Endothelial cell (in vitro differentiated cells): ENCODE measurements around the gene COBL. TPM values are rescaled to one million over a fixed set of nuclear protein-coding genes. Genes with fewer than 3 reads are reported as not detected.

Source experiments
- DNase-seq: peaks from one replicate; pipeline ENCODE4 v3.0.0; 2021; ENCODE audit warnings: low spot score
- H3K27ac Mint-ChIP-seq: one replicate; pipeline ENCODE4 v1.8.0; 2021; ENCODE audit warnings: mixed read lengths, inconsistent platforms; ENCODE audit not compliant: unreplicated experiment
- H3K27me3 Mint-ChIP-seq: one replicate; pipeline ENCODE4 v1.8.0; 2021; ENCODE audit warnings: mild to moderate bottlenecking, moderate library complexity, mixed read lengths, inconsistent platforms; ENCODE audit not compliant: unreplicated experiment
- H3K36me3 Mint-ChIP-seq: one replicate; pipeline ENCODE4 v1.8.0; 2021; ENCODE audit warnings: mild to moderate bottlenecking, low read depth, mixed read lengths, inconsistent platforms; ENCODE audit not compliant: unreplicated experiment
- H3K4me1 Mint-ChIP-seq: one replicate; pipeline ENCODE4 v1.8.0; 2021; ENCODE audit warnings: mild to moderate bottlenecking, mixed read lengths, inconsistent platforms; ENCODE audit not compliant: unreplicated experiment
- H3K4me3 Mint-ChIP-seq: one replicate; pipeline ENCODE4 v1.8.0; 2021; ENCODE audit warnings: mild to moderate bottlenecking, mixed read lengths, inconsistent platforms; ENCODE audit not compliant: unreplicated experiment
- H3K9me3 Mint-ChIP-seq: one replicate; pipeline ENCODE4 v1.8.0; 2021; ENCODE audit warnings: mixed read lengths, inconsistent platforms; ENCODE audit not compliant: unreplicated experiment
- total RNA-seq: library from RNA; stranded (reverse); fragmentation: NEBNext Ultra II Directional; extraction: Animal tissue kit (Norgen Biotek cat#: 25700); gene quantifications from one replicate; pipeline ENCODE4 v1.2.1, GENCODE V29; 2021; ENCODE audit not compliant: unreplicated experiment
- TF ChIP-seq, protein P1 (sequence below): fragments of 200-600 bp; sonication (generic); IDR thresholded peaks from one replicate; pipeline ENCODE4 v1.5.0; 2021; ENCODE audit warnings: antibody characterized with exemption; ENCODE audit not compliant: unreplicated experiment

COBL gene
- total RNA-seq, 1 donor from 2014 or later = 1.8 TPM

DNA sequence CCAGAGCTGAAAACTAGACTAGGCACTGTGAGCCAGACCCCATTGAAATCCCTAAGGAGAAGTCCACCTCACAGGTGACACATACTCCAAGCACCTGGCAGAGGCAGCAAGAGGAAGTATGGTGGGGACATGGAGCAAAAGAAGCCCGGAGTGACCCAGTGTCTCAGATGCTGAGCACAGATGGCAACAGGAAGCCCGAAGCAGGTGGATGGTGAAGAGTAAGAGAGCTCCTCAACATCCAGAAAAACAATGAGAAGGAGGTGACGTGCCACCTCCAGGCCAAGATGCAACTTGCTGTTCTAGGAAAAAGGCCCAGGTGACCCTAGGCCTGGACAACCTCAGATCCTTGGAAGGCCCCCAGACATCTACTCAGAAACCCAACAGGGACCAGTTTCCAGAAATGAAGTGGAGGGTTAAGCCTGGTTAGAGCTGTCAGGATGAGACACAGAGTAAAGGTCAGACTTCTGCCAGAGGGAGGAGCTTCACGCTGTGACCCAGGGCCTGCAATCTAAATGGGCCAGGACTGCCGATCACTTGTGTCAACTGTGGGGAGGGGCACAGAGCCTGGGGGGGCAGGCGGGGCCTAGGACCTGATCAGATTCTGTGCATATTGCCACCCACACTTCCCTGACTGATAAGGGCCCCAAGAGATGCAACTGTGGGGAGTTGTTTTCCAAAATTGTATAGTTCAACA is 2.4 kb upstream of the COBL start:
- Mint-ChIP-seq H3K4me1 (no peaks in the 10 kb centered on the region), H3K9me3 (no peaks in the 10 kb centered on the region), H3K27ac (no peak overlapping the region), H3K4me3 (no peak overlapping the region), H3K36me3 (no peaks in the 10 kb centered on the region), H3K27me3 (peaks cover 9% of the 10 kb centered on the region)
- TF ChIP-seq, protein P1, sequence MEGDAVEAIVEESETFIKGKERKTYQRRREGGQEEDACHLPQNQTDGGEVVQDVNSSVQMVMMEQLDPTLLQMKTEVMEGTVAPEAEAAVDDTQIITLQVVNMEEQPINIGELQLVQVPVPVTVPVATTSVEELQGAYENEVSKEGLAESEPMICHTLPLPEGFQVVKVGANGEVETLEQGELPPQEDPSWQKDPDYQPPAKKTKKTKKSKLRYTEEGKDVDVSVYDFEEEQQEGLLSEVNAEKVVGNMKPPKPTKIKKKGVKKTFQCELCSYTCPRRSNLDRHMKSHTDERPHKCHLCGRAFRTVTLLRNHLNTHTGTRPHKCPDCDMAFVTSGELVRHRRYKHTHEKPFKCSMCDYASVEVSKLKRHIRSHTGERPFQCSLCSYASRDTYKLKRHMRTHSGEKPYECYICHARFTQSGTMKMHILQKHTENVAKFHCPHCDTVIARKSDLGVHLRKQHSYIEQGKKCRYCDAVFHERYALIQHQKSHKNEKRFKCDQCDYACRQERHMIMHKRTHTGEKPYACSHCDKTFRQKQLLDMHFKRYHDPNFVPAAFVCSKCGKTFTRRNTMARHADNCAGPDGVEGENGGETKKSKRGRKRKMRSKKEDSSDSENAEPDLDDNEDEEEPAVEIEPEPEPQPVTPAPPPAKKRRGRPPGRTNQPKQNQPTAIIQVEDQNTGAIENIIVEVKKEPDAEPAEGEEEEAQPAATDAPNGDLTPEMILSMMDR = no peak
- no peak for DNase-seq

DNA sequence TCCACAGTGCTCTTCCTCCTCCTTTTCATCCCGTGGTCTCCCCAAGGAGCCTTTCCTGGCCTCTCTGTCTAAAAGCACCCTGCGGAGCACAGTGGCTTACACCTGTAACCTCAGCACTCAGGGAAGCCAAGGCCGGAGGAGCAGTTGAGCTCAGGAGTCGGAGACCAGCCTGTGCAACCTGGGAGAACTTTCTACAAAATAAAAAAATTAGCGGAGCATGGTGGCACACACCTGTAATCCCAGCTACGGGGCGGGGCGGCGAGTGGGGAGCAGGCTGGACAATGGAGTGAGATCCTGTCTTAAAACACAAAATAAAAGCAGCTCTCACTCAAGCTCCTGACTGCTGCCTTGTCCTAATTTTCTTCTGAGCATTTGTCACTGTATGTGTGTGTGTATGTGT is 1.4 kb upstream of the COBL start:
- H3K27ac Mint-ChIP-seq = no peak overlapping the region
- no peaks in the 10 kb centered on the region for H3K36me3 Mint-ChIP-seq
- H3K4me1 Mint-ChIP-seq = no peaks in the 10 kb centered on the region
- TF ChIP-seq, protein P1 = no peak
- no peaks in the 10 kb centered on the region for H3K9me3 Mint-ChIP-seq
- H3K27me3 Mint-ChIP-seq = peaks cover 9% of the 10 kb centered on the region
- H3K4me3 Mint-ChIP-seq = peak overlapping the region; percentile 87
- DNase-seq = no peak

DNA sequence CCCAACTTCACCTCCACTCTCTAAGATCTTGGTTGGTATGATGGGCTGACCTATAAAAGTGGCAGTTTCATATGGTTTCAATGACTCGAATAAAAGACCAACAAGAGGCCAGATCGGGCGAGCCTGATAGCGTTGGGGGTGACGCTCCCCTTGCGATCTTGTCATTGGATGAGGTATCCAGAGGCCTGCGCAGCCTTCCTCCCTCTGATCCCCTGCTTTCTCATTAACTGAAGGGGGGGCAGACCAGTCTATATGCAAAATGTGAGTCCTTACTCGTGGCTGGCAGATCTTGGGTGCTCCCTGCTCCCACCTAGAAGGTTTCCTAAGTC is 937 bp upstream of the COBL start:
- Mint-ChIP-seq H3K9me3 (no peaks in the 10 kb centered on the region), H3K4me3 (peak overlapping the region; percentile 87), H3K36me3 (no peaks in the 10 kb centered on the region), H3K27me3 (peaks cover 9% of the 10 kb centered on the region), H3K27ac (no peak overlapping the region), H3K4me1 (no peaks in the 10 kb centered on the region)
- no peak for DNase-seq
- TF ChIP-seq, protein P1 = no peak

DNA sequence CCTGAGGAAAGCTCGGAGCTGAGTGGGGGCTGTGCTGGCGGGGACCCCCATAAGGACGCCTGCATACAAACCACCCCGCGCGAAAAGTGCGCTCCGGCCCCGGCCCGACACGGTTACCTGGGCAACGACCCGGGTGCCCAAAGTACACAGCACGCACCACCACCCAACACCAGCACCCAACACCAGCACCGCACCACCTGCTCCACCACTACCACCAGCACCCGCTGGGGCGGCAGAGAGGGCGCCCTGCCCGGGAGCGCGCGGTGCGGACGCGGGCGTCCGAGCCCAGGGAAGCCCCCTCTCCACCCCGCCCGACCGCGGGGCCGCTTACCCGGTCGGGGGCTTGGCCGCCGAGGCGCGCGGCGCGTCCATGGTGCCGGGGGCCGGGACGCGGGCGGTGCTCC is 345 bp downstream of the COBL start:
- Mint-ChIP-seq H3K27ac (no peak overlapping the region), H3K27me3 (peaks cover 9% of the 10 kb centered on the region), H3K36me3 (no peaks in the 10 kb centered on the region), H3K4me3 (peak overlapping the region; percentile 85), H3K4me1 (no peaks in the 10 kb centered on the region), H3K9me3 (no peaks in the 10 kb centered on the region)
- DNase-seq = peak; percentile 18
- TF ChIP-seq, protein P1 = no peak

DNA sequence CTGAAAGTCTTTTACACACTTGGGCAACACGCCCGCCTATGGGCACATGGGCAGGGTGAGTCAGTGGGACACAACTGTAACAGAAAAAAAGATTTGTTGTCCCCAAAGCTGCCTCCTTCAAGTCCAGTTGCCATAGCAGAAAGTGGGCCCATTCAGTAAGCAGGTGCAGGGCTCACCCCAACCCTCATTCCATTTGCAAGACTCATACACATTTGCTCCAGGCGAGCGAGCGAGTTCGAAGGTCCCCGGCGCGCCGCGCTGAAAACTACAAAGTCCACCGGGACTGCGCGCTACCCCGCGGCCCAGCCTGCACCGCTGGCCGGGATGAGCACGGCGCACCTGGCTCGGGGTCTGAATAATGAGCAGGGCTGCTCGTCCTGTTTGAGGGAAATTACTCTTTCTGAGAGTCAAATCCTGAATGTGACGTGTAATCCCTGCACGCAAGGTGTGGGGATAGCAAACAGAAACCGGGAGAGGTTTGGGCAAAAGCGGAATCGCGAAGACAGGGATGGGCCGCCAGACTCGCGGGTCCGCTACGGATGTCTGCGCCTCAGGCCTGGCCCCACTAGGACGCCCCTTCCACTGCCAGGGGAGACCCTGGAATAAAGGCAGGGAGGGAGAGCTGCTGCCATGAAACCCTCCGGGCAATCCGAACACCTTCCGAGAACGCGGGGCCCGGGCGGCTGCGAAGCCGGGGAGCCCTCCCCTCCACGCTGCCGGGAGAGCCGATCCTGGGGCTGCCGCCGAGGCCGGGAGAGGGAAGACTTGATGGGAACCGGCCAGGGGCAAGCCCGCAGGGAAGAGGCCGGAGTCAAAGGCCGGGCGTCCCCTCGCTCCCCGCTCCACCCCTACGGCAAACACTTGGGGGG is 982 bp downstream of the COBL start:
- TF ChIP-seq, protein P1 = no peak
- Mint-ChIP-seq H3K36me3 (no peaks in the 10 kb centered on the region), H3K27ac (no peak overlapping the region), H3K4me3 (peak overlapping the region; percentile 91), H3K4me1 (no peaks in the 10 kb centered on the region), H3K27me3 (peaks cover 9% of the 10 kb centered on the region), H3K9me3 (no peaks in the 10 kb centered on the region)
- peak; percentile 26 for DNase-seq
